SK-N-SH (cell line): ENCODE measurements around the gene TANC1. TPM values are rescaled to one million over a fixed set of nuclear protein-coding genes. Genes with fewer than 3 reads are reported as not detected.

ENCODE experiments used
- CTCF ChIA-PET: fragments of 300-600, 350-600 bp; formaldehyde crosslinking; extraction: SDS; loops from one replicate; lab custom pipeline; 2021; lab: Yijun Ruan, JAX
- POLR2A ChIA-PET: fragments of 350-600 bp; sonication (Branson Sonifier 250); formaldehyde crosslinking; extraction: SDS; loops from one replicate; lab custom pipeline; 2020; ENCODE audit warnings: antibody characterized with exemption, inconsistent platforms; lab: Yijun Ruan, JAX
- DNase-seq: peaks from one replicate; pipeline ENCODE4 v3.0.0; 2012
- H2AFZ ChIP-seq: fragments of 200-600 bp; sonication (generic); 2 replicates; pipeline ENCODE4 v1.8.1; 2016; ENCODE audit warnings: antibody characterized with exemption, mild to moderate bottlenecking, low read depth
- H3F3A ChIP-seq: fragments of 200-600 bp; sonication (generic); replicated peaks from 2 replicates; pipeline ENCODE3; 2016; ENCODE audit warnings: antibody characterized with exemption, mild to moderate bottlenecking; ENCODE audit not compliant: insufficient read depth
- H3K27ac ChIP-seq, 2 experiments: fragments of 200-500 bp in 1 of 2; fragments of 200-600 bp in 1 of 2; sonication (Bioruptor generic) in 1 of 2; sonication (generic), shearing (Covaris generic) in 1 of 2; 2 replicates each; pipeline versions ENCODE4 v1.5.1 to v1.6.1; 2014 to 2016; ENCODE audit warnings: low read depth in 2 of 2, inconsistent platforms in 1 of 2, low read length in 1 of 2, mild to moderate bottlenecking in 1 of 2, mixed read lengths in 1 of 2
- H3K27me3 ChIP-seq: fragments of 200-600 bp; sonication (generic), shearing (Covaris generic); 2 replicates; pipeline ENCODE4 v1.6.1; 2016; ENCODE audit warnings: mixed run types; ENCODE audit not compliant: insufficient read depth
- H3K36me3 ChIP-seq, 2 experiments: fragments of 200-500 bp in 1 of 2; fragments of 200-600 bp in 1 of 2; sonication (Bioruptor generic) in 1 of 2; sonication (generic) in 1 of 2; replicated peaks in 1 of 2; 2 replicates each; pipeline versions ENCODE3 to v1.5.1; 2014 to 2016; ENCODE audit warnings: low read length in 1 of 2, mild to moderate bottlenecking in 1 of 2; ENCODE audit not compliant: insufficient read depth in 2 of 2, control insufficient read depth in 1 of 2
- H3K4me1 ChIP-seq, 2 experiments: fragments of 200-500 bp in 1 of 2; fragments of 200-600 bp in 1 of 2; sonication (Bioruptor generic) in 1 of 2; sonication (generic), shearing (Covaris generic) in 1 of 2; 2 replicates each; pipeline versions ENCODE4 v1.5.1 to v1.6.1; 2014 to 2016; ENCODE audit warnings: low read depth in 1 of 2, low read length in 1 of 2, mixed run types in 1 of 2; ENCODE audit not compliant: insufficient read depth in 2 of 2, control insufficient read depth in 1 of 2
- H3K4me2 ChIP-seq: fragments of 200-600 bp; sonication (generic), shearing (Covaris generic); 2 replicates; pipeline ENCODE4 v1.6.1; 2017; ENCODE audit warnings: mixed run types
- H3K4me3 ChIP-seq, 2 experiments: fragments of 200-500 bp in 1 of 2; fragments of 200-600 bp in 1 of 2; sonication (Bioruptor generic) in 1 of 2; sonication (generic), shearing (Covaris generic) in 1 of 2; 2 replicates each; pipeline versions ENCODE4 v1.5.1 to v1.8.1; 2014 to 2016; ENCODE audit warnings: low read depth in 2 of 2, inconsistent platforms in 1 of 2, low read length in 1 of 2, mild to moderate bottlenecking in 1 of 2, mixed read lengths in 1 of 2, moderate library complexity in 1 of 2
- H3K79me2 ChIP-seq: fragments of 200-600 bp; sonication (generic); 2 replicates; pipeline ENCODE4 v1.8.1; 2017; ENCODE audit warnings: mild to moderate bottlenecking; ENCODE audit not compliant: insufficient read depth
- H3K9ac ChIP-seq: fragments of 200-600 bp; sonication (generic); 2 replicates; pipeline ENCODE4 v1.6.1; 2017; ENCODE audit warnings: mixed run types
- H3K9me2 ChIP-seq: fragments of 200-600 bp; sonication (generic); 2 replicates; pipeline ENCODE4 v1.6.1; 2017; ENCODE audit warnings: mixed run types
- H3K9me3 ChIP-seq: fragments of 200-600 bp; sonication (generic); 2 replicates; pipeline ENCODE4 v1.6.1; 2017; ENCODE audit warnings: mixed run types, mild to moderate bottlenecking, moderate library complexity
- H4K20me1 ChIP-seq: fragments of 200-600 bp; sonication (generic); 2 replicates; pipeline ENCODE4 v1.6.1; 2017; ENCODE audit warnings: mild to moderate bottlenecking, mixed run types; ENCODE audit not compliant: insufficient read depth
- CTCF ChIP-seq: fragments of 200-600 bp; sonication (generic); IDR thresholded peaks from 2 replicates; pipeline ENCODE4 v1.6.1; 2017; ENCODE audit warnings: antibody characterized with exemption, mild to moderate bottlenecking, moderate library complexity
- ELF1 ChIP-seq: IDR thresholded peaks from 2 replicates; pipeline ENCODE4 v1.4.0; 2012
- FOXM1 ChIP-seq: IDR thresholded peaks from 2 replicates; pipeline ENCODE4 v1.4.0; 2012; ENCODE audit warnings: low read depth, mild to moderate bottlenecking
- GATA2 ChIP-seq: sonication (generic); formaldehyde crosslinking; IDR thresholded peaks from 2 replicates; pipeline ENCODE4 v1.5.0; 2020; ENCODE audit warnings: mild to moderate bottlenecking, missing genetic modification reagents
- NFIC ChIP-seq: IDR thresholded peaks from 2 replicates; pipeline ENCODE4 v1.4.0; 2012; ENCODE audit warnings: borderline replicate concordance
- NRF1 ChIP-seq: IDR thresholded peaks from 2 replicates; pipeline ENCODE4 v1.6.1; 2012; ENCODE audit warnings: low read depth, mild to moderate bottlenecking, low read length
- POLR2AphosphoS5 ChIP-seq: IDR thresholded peaks from 2 replicates; pipeline ENCODE4 v1.6.1; 2012; ENCODE audit warnings: low read depth, low read length
- RCOR1 ChIP-seq: fragments of 150-350 bp; IDR thresholded peaks from 2 replicates; pipeline ENCODE4 v1.6.1; 2017; ENCODE audit warnings: antibody characterized with exemption, low read length
- RXRA ChIP-seq: IDR thresholded peaks from 2 replicates; pipeline ENCODE4 v1.4.0; 2012; ENCODE audit warnings: low read depth, mild to moderate bottlenecking, borderline replicate concordance
- SIN3A ChIP-seq: IDR thresholded peaks from 2 replicates; pipeline ENCODE4 v1.6.1; 2012; ENCODE audit warnings: low read depth, mild to moderate bottlenecking, low read length, moderate library complexity, borderline replicate concordance
- TAF1 ChIP-seq: IDR thresholded peaks from 2 replicates; pipeline ENCODE4 v1.6.1; 2012; ENCODE audit warnings: low read depth, mild to moderate bottlenecking, low read length, moderate library complexity, borderline replicate concordance
- TEAD4 ChIP-seq: IDR thresholded peaks from 2 replicates; pipeline ENCODE4 v1.4.0; 2012; ENCODE audit warnings: mild to moderate bottlenecking, borderline replicate concordance; ENCODE audit not compliant: insufficient read depth
- USF1 ChIP-seq: IDR thresholded peaks from 2 replicates; pipeline ENCODE4 v1.4.0; 2012; ENCODE audit warnings: low read depth, borderline replicate concordance
- YY1 ChIP-seq: IDR thresholded peaks from 2 replicates; pipeline ENCODE4 v1.4.0; 2012; ENCODE audit warnings: low read depth, mild to moderate bottlenecking
- WGBS: methylation state at CpG from one replicate; pipeline ENCODE4 v1.1.6; 2017; ENCODE audit warnings: low lambda C conversion rate; 5-methylcytosine and 5-hydroxymethylcytosine counted together
- polyA plus RNA-seq, 3 experiments: library from polyadenylated mRNA; depleted of rRNA; stranded (reverse); fragments of >200 nt; gene quantifications; 2 replicates each; pipeline ENCODE4 v1.2.3, GENCODE V29; 2012
- TF ChIP-seq, protein P1 (sequence below): IDR thresholded peaks from 2 replicates; pipeline ENCODE4 v1.4.0; 2012; ENCODE audit warnings: low read depth
- TF ChIP-seq, protein P2 (sequence below): fragments of 150-350 bp; IDR thresholded peaks from 2 replicates; pipeline ENCODE4 v1.6.1; 2016; ENCODE audit warnings: mild to moderate bottlenecking, low read depth, low read length
- TF ChIP-seq, protein P3 (sequence below): IDR thresholded peaks from 2 replicates; pipeline ENCODE4 v1.4.0; 2012; ENCODE audit warnings: low read depth, borderline replicate concordance

TANC1 gene
- polyA plus RNA-seq, 1 of the 3 experiments (the other 2 are of a cell fraction) = 19.2 TPM

DNA sequence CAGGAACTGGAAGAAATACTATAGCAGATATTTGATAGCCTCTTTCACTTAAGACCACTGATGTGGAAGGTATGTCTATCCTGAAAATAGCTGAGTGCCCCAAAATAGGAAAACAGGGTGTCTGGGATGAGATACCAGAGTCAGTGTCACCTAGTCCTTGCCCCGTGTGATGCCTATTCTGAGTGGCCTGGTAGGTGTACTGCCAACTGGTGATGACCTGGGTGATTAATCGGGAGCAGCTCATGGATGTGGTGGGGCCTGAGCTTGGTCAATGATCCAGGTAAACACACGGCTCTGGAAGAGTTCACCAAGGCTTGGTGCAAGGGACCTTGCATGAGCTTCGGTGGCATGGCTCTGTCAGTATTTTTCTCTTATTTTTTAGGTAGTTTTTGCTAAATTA, 95.2 kb downstream of the TANC1 start:
- Histone ChIP-seq H3K4me2 (no peak overlapping the region), H3K27me3 (no peaks in the 10 kb centered on the region), H3K4me1 (peaks cover 26% of the 10 kb centered on the region in 2 experiments; a peak in 3 of 4 replicates), H3K4me3 (no peak overlapping the region), H3K79me2 (peaks cover 29% of the 10 kb centered on the region), H3K9me2 (no peaks in the 10 kb centered on the region), H3K36me3 (peaks cover 9 to 16% of the 10 kb centered on the region in 2 experiments), H4K20me1 (no peaks in the 10 kb centered on the region), H3K9ac (no peak overlapping the region), H3K27ac (no peak overlapping the region; a peak in 1 of 4 replicates), H3K9me3 (no peaks in the 10 kb centered on the region), H3F3A (no peaks in the 10 kb centered on the region), H2AFZ (no peak overlapping the region)
- 92% methylated on average over 4 of the region's 4 CpGs for WGBS
- DNase-seq = no peak
- POLR2A ChIA-PET = interaction anchor here (1.0 kb wide), 1 partner anchor 13 kb away, joined by 5 read pairs; no protein-coding TSS in a partner anchor
- TF ChIP-seq GATA2 (no peak), POLR2AphosphoS5 (no peak), NFIC (no peak), ELF1 (no peak), USF1 (no peak), NRF1 (no peak), RXRA (no peak), YY1 (no peak), TEAD4 (no peak), CTCF (no peak), TAF1 (no peak), SIN3A (no peak), FOXM1 (no peak), RCOR1 (no peak)
- TF ChIP-seq, protein P1, sequence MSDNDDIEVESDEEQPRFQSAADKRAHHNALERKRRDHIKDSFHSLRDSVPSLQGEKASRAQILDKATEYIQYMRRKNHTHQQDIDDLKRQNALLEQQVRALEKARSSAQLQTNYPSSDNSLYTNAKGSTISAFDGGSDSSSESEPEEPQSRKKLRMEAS = no peak
- TF ChIP-seq, protein P2, sequence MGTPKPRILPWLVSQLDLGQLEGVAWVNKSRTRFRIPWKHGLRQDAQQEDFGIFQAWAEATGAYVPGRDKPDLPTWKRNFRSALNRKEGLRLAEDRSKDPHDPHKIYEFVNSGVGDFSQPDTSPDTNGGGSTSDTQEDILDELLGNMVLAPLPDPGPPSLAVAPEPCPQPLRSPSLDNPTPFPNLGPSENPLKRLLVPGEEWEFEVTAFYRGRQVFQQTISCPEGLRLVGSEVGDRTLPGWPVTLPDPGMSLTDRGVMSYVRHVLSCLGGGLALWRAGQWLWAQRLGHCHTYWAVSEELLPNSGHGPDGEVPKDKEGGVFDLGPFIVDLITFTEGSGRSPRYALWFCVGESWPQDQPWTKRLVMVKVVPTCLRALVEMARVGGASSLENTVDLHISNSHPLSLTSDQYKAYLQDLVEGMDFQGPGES = no peak
- TF ChIP-seq, protein P3, sequence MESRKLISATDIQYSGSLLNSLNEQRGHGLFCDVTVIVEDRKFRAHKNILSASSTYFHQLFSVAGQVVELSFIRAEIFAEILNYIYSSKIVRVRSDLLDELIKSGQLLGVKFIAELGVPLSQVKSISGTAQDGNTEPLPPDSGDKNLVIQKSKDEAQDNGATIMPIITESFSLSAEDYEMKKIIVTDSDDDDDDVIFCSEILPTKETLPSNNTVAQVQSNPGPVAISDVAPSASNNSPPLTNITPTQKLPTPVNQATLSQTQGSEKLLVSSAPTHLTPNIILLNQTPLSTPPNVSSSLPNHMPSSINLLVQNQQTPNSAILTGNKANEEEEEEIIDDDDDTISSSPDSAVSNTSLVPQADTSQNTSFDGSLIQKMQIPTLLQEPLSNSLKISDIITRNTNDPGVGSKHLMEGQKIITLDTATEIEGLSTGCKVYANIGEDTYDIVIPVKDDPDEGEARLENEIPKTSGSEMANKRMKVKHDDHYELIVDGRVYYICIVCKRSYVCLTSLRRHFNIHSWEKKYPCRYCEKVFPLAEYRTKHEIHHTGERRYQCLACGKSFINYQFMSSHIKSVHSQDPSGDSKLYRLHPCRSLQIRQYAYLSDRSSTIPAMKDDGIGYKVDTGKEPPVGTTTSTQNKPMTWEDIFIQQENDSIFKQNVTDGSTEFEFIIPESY = no peak
- CTCF ChIA-PET = interaction anchor here (0.9 to 1.1 kb wide), 3 partner anchors 8 to 55 kb away, joined by 3 to 4 read pairs (median 3); no protein-coding TSS in a partner anchor
